ENCODE results near the gene SNX21. TPM values are rescaled to one million over a fixed set of nuclear protein-coding genes. Genes with fewer than 3 reads are reported as not detected.

SNX21 gene
- total RNA-seq, 1 experiment from 2014 or later: 3.1 TPM

GRCh38 chr20:45857114-45857881 lies 23.7 kb downstream of the SNX21 start, which contains the start of the genes ACOT8 and ZSWIM3:
Gene ACOT8, minus strand, starts transcription at chr20:45857392. Its CDS starts 77 bp downstream, at chr20:45857315.
Gene ZSWIM3, plus strand, starts transcription at chr20:45857614. Its CDS starts 212 bp downstream, at chr20:45857826.
- ChIA-PET CTCF (no interaction called here), POLR2A (ENCODE audit: low non-redundant PET) (no interaction called here)
- Histone ChIP-seq H3K27ac (ENCODE audit: low read depth, low read length, poor library complexity, severe bottlenecking) (peak within 1 kb of the TSS; percentile 69), H3K27me3 (replicated peaks; ENCODE audit: insufficient read depth, low read depth, low read length, poor library complexity) (no peaks in the 10 kb centered on the region), H3K36me3 (ENCODE audit: insufficient read depth, low read length, poor library complexity, severe bottlenecking) (no peaks in the 10 kb centered on the region), H3K9me3 (ENCODE audit: low read depth, low read length, poor library complexity, severe bottlenecking) (no peaks in the 10 kb centered on the region), H3K4me1 (ENCODE audit: insufficient read depth, low read length, poor library complexity, severe bottlenecking) (peaks cover 5% of the 10 kb centered on the region), H3K4me3 (ENCODE audit: low read depth, low read length, poor library complexity, severe bottlenecking) (peak within 1 kb of the TSS; percentile 78)
- BruUV-seq (replicated peaks): no TSS peak
- intact Hi-C loops (cut with micrococcal nuclease; ENCODE audit: unreplicated experiment): no loop called here
- peak; percentile 100 for DNase-seq (ENCODE audit: low spot score)
- TF ChIP-seq CTCF (conservative IDR thresholded peaks at IDR 0.05; ENCODE audit: low read depth, low read length) (no peak), EZH2 (IDR thresholded peaks at IDR 0.05; ENCODE audit: borderline replicate concordance, low read depth, low read length, poor library complexity, severe bottlenecking) (no peak)

- Histone ChIP-seq H3K4me1 (ENCODE audit: insufficient read depth, low read length, poor library complexity, severe bottlenecking) (peaks cover 5% of the 10 kb centered on the region), H3K36me3 (ENCODE audit: insufficient read depth, low read length, poor library complexity, severe bottlenecking) (no peaks in the 10 kb centered on the region), H3K27ac (ENCODE audit: low read depth, low read length, poor library complexity, severe bottlenecking) (no peak overlapping the region), H3K4me3 (ENCODE audit: low read depth, low read length, poor library complexity, severe bottlenecking) (peak overlapping the region; percentile 78), H3K9me3 (ENCODE audit: low read depth, low read length, poor library complexity, severe bottlenecking) (no peaks in the 10 kb centered on the region), H3K27me3 (replicated peaks; ENCODE audit: insufficient read depth, low read depth, low read length, poor library complexity) (no peaks in the 10 kb centered on the region)
- ChIA-PET POLR2A (ENCODE audit: low non-redundant PET) (interaction anchor here (0.5 kb wide), 1 partner anchor 8 kb away, joined by 5 read pairs; no protein-coding TSS in a partner anchor), CTCF (no interaction called here)
- intact Hi-C loops (cut with micrococcal nuclease; ENCODE audit: unreplicated experiment): no loop called here
- TF ChIP-seq EZH2 (IDR thresholded peaks at IDR 0.05; ENCODE audit: borderline replicate concordance, low read depth, low read length, poor library complexity, severe bottlenecking) (no peak), CTCF (conservative IDR thresholded peaks at IDR 0.05; ENCODE audit: low read depth, low read length) (no peak)
- BruUV-seq (replicated peaks): no TSS peak
- DNase-seq (ENCODE audit: low spot score): peak; percentile 29
These were observed 24.2 kb downstream of the SNX21 start for GRCh38 chr20:45857882-45858216.

- H3K4me3 ChIP-seq (ENCODE audit: low read depth, low read length, poor library complexity, severe bottlenecking): no peak overlapping the region
- ChIA-PET CTCF (no interaction called here), POLR2A (ENCODE audit: low non-redundant PET) (interaction anchor here (0.5 kb wide), 1 partner anchor 47 kb away, joined by 3 read pairs; the partner anchor contains the start of gene UBE2C)
- H3K27ac ChIP-seq (ENCODE audit: low read depth, low read length, poor library complexity, severe bottlenecking): no peak overlapping the region
- H3K4me1 ChIP-seq (ENCODE audit: insufficient read depth, low read length, poor library complexity, severe bottlenecking): peaks cover 5% of the 10 kb centered on the region
- TF ChIP-seq EZH2 (IDR thresholded peaks at IDR 0.05; ENCODE audit: borderline replicate concordance, low read depth, low read length, poor library complexity, severe bottlenecking) (no peak), CTCF (conservative IDR thresholded peaks at IDR 0.05; ENCODE audit: low read depth, low read length) (no peak)
- intact Hi-C loops (cut with micrococcal nuclease; ENCODE audit: unreplicated experiment): no loop called here
- no peaks in the 10 kb centered on the region for H3K9me3 ChIP-seq (ENCODE audit: low read depth, low read length, poor library complexity, severe bottlenecking)
- BruUV-seq (replicated peaks): no TSS peak
- H3K27me3 ChIP-seq (replicated peaks; ENCODE audit: insufficient read depth, low read depth, low read length, poor library complexity): no peaks in the 10 kb centered on the region
- no peak for DNase-seq (ENCODE audit: low spot score)
- no peaks in the 10 kb centered on the region for H3K36me3 ChIP-seq (ENCODE audit: insufficient read depth, low read length, poor library complexity, severe bottlenecking)
These were observed 26.3 kb downstream of the SNX21 start for GRCh38 chr20:45859916-45860315.
